ENCODE data around the gene FAM153A.
"Not testable (repeated sequence)": the region's sequence is repeated elsewhere in the genome, so short reads cannot be mapped to it uniquely, and the experiment has no call there.

DNA sequence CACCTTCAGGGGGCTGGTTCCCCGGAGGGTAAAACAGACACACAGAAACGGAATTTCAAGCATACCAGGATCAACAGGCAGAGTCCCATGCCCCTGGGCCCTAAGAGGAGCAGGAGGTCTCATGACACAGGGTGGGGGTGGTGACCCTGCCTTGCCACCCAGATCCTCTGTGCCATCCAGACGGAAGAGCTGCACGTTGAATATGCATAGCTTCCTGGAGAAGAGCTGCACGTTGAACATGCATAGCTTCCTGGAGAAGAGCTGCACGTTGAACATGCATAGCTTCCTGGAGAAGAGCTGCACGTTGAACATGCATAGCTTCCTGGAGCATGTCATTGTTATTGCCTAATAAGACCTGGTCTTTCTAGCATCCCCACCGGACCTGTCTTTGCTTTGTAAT, 59.9 kb downstream of the FAM153A start:
- TF ChIP-seq, protein P1, sequence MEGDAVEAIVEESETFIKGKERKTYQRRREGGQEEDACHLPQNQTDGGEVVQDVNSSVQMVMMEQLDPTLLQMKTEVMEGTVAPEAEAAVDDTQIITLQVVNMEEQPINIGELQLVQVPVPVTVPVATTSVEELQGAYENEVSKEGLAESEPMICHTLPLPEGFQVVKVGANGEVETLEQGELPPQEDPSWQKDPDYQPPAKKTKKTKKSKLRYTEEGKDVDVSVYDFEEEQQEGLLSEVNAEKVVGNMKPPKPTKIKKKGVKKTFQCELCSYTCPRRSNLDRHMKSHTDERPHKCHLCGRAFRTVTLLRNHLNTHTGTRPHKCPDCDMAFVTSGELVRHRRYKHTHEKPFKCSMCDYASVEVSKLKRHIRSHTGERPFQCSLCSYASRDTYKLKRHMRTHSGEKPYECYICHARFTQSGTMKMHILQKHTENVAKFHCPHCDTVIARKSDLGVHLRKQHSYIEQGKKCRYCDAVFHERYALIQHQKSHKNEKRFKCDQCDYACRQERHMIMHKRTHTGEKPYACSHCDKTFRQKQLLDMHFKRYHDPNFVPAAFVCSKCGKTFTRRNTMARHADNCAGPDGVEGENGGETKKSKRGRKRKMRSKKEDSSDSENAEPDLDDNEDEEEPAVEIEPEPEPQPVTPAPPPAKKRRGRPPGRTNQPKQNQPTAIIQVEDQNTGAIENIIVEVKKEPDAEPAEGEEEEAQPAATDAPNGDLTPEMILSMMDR (conservative IDR thresholded peaks at IDR 0.05; ENCODE audit: low read length), result not testable (repeated sequence)
- not testable (repeated sequence) for TF ChIP-seq EZH2phosphoT487 (IDR thresholded peaks at IDR 0.05; ENCODE audit: borderline replicate concordance)
